GM21367 (cell line): Measurements from ENCODE around the gene OR2F1.

Experiments used
- ATAC-seq: cut with Tn5 transposase; IDR thresholded peaks from one replicate; pipeline ENCODE4 v1.9.1; 2021; ENCODE audit not compliant: unreplicated experiment

OR2F1 gene, protein sequence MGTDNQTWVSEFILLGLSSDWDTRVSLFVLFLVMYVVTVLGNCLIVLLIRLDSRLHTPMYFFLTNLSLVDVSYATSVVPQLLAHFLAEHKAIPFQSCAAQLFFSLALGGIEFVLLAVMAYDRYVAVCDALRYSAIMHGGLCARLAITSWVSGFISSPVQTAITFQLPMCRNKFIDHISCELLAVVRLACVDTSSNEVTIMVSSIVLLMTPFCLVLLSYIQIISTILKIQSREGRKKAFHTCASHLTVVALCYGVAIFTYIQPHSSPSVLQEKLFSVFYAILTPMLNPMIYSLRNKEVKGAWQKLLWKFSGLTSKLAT

DNA sequence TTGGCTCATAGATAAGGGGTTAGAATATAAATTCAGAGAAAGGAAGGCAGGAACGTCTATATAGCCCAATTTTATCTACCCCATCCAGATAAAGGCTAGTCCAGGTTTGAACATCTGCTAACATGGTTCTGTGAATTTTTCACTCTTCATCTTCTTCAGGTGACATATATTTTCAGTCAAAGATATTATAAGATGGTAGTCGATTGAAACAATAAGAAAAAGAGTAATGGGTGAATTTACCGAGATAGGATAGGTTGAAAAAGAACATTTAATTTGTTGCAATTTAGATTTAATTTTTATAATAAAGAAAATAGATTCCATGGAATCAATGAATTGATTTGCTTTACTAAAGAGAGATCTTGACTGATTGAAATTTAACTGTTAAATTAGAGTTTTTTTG, at the start of gene OR2F1:
OR2F1 (plus strand) TSS at position 301 of the 400 bp plus-strand sequence. CDS start 5,127 bp downstream, outside the sequence.
- ATAC-seq, result no peak

DNA sequence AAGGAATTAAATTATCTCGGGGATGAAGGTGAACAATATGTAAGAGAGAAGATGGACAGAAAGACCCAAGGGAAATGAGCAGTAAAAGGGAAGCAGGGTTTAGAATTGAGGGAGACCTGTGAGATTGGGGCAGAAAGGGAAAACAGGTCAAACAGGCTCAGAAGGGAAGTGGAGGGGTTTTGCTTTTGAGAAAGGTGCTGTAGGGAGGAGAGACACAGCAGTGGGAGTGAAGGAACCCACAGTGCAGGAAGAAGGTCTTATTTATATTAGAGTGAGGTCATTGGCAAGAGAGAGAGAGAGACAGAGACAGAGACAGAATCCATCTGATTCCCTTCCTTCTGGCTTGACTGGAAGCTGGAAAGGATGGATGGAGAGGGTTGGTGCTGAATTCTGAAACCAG, 49.1 kb upstream of the OR2F1 start:
- no peak for ATAC-seq

DNA sequence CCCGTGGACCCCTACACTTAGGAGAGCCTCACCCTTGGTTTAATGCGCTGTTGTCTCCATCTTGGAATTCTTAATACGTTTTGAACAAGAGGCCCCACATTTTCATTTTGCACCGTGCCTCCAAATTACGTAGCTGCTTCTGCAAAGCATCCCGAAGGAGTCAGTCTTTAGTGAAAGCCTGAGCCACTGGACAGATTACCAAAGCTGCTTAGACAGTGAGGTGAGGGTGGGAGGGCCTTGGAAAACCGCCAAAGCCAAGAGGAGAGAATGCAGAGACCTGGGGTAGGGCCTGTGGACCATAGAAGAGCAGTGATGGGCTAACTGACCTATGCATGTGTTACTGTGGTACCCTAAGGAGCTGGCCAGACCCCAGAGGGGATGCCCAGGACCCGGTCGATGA, 48.5 kb upstream of the OR2F1 start:
- ATAC-seq, result no peak

DNA sequence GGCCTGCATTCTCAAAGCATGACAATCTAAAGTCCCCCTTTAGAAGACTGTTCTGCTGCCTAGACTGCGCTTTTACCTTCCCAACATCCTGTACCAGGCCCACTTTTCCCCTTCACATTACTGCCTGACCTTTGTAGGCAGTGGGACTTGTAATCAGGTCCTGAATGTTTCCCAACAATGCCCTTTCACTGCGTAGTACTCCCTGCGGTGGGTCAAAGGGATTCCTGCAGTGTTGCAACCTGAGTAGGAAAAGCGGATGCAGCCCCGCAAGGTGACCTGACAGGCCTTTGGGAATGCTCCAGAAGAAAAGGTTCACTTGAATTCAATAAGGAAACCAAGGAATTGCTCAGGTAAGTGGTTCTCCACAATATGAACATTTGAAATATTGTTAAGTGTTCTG, 47.7 kb upstream of the OR2F1 start:
- ATAC-seq, result no peak

DNA sequence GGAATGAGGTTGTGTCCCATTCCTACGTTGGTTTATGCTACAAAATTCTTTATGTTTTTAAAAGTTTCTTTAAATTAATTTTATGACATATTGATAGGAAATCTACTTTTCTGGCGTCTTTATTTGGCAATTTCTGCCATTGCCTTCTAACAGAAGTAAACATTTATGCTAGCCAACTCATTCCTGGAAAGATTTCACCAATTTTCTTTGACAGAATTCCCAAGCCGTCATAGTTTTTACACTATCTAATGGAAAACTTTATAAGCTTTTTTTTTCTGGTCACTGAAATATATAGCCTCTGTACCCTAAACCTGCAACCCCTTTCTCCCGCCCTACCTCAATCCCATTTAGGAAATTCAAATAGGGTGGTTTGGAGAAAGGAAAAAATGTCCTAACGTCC, 46.5 kb upstream of the OR2F1 start:
- no peak for ATAC-seq

DNA sequence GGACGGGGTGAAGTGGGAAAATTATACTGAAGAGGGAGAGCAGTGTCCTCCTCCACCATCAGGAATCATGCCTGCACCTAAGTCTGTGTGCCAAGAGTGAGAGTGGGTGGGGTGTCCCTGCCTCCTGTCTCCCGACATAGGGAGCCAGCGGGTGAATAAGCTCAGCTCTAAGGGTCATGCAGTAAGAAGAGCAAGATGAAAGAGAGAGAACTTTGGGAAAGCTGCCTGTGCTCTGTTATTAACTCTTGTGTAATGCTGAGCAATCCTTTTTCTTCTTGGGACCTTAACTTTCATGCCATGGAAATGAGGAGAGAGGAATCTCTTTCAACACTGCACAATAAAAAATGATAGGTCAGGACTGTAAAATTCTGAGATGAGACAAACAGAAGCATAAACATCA, 44.8 kb upstream of the OR2F1 start:
- no peak for ATAC-seq

DNA sequence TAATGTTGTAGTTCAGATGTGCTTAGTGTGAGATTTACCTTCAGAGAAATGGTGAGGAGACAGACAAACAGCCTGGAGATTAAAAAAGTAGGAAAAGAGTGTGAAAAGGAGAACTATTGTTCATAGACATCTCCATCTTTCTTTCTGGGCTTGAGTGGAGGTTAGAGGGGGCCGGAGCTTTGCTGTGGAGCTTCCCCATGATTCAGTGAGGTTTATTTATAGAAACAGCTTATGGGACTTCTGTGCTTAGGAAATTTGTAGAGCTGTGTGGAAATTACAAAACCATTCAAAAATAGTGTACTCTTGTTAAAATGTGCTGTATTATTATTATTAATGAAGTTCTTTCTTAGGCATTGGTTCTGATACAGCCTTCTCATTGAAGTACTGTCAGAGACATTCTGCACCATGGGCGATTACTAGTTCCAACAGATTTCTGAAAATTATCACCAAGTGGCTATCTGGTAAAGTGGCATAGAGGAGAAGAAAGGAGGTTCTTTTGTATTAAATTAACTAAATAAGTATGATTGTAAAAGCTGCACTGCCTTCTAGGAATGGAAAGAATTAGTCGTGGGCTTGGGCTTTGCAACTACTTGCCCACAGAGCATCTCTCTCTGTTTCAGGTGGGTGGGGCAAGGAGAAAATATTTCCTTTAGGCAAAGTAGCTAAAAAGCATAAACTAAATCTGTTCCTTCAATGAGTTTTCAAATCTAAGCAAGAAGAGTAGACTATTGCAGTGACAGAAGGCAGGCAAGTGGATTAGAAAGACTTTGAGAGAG, 44.0 kb upstream of the OR2F1 start:
- ATAC-seq, result no peak

DNA sequence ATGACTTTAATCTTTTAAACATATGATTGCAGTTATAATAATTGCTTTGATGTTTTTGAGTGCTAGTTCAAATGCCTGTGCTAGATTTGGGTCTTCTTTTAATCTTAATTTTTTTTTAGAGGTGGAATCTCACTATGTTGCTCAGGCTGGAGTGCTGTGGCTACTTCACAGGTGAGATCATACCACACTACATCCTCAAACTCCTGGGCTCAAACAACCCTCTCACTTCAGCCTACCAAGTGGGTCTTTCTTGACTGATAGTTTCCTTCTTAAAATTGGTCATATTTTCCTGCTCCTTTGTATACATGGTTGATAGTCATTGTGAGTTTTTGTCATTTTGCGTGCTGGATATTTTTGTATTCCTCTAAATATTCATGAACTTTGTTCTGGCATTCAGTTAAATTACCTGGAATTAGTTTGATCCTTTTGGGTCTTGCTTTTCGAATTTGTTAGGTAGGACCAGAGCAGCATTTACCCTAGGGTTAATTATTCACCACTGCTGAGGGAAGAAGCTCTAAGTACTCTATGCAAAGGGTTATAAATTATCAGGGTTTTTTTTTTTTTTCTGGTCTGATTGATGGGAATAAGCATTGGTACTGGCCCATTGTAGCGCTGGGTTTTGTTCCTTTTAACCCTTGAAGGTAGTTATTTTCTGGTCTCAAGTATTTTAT, 40.6 kb upstream of the OR2F1 start:
- ATAC-seq, result no peak

DNA sequence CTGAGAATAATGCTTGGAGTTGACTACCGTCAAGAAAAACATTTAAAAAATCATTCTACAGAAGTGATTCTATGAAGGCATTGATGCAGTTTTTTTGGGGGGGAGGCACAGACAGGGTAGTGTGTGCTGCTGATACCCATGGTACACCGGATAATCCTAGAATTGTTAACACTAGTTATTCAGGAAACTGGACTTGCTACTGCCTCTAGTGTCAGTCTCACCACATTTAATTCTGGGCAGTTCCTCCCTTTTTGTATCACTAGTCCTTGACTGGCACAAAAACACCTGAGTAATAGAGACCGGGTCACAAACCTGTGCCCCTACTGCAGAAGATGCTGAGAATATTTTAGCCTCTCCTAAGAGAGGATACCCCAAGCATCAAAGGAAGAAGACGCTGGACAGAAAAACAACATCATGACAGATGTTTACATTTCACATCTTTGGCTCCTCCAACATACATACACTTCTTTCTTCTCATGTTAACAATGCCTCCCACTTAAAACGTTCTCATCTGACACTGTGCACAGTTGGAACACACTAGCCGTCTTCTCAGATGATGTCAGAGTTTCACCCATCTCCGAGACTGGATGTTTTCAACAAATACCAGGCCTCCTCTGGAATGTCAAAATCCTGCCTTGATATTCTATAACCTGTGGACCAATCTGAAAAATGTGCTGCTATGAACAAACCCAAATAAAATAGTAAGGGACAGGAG, 39.5 kb upstream of the OR2F1 start:
- no peak for ATAC-seq

DNA sequence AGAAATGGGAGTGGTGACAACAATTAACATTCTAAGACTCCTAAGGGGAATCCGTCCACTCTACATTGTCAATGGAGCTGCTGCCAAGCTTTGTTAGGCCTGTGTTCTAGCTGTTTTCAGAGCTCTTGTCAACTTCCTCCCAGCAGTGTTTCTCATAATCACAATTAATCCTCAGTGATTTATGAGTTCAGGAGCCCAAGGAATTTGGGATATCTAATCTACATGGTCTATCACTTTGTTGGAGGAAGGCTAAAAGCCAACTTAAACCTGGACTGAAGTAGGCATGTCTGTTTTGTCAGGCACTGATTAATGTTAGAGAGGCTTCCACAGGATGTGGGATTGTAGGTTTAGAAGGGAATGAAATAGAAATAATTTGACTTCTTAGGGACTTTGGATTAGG, 29.8 kb upstream of the OR2F1 start:
- ATAC-seq, result no peak

DNA sequence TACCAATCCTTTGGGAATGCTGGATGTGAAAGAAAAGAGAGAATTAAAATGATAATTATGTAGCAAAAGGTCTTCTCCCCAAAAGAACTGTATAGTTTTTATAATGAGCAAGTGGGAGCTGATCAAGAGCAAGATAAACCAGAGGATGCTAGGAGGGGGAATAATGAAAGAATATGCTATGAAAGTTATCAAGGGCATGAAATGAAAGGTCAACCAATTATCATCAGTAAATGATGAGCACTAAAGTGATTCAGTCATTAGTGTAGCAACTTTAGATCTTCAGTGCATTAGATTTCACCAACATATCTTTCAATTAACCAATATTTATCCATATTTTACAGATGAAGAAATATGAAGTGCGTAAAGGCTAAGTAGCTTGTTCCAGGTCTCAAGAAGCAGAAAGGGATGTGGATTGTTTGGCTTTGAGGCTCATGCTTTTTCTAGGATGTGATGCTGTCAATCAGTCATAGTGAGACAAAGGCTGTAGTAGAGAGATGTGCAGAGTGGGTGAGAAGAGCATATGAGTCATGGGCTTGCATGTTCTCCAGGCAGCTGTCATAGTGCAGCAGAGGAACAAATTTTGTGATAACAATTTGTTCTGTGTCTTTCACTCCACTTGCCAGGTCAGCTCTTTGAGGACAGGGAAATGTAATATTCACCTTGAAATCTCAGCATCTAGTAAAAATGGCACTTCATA, 25.3 kb upstream of the OR2F1 start:
- no peak for ATAC-seq

DNA sequence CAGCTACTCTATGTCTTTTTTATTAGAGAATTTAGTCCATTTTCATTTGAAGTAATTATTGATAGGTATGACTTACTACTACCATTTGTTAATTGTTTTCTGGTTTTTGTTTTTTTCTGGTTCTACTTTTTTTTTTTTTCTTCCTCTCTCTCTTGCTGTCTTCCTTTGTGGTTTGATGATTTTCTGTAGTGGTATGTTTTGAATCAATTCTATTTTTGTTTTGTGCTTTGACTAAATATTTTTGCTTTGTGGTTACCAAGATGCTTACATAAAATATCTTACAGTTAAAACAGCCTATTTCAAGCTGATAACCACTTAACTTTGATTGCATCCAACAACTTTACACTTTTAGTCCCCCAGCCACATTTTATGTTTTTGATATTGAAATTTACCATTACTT, 22.9 kb upstream of the OR2F1 start:
- ATAC-seq, result no peak

DNA sequence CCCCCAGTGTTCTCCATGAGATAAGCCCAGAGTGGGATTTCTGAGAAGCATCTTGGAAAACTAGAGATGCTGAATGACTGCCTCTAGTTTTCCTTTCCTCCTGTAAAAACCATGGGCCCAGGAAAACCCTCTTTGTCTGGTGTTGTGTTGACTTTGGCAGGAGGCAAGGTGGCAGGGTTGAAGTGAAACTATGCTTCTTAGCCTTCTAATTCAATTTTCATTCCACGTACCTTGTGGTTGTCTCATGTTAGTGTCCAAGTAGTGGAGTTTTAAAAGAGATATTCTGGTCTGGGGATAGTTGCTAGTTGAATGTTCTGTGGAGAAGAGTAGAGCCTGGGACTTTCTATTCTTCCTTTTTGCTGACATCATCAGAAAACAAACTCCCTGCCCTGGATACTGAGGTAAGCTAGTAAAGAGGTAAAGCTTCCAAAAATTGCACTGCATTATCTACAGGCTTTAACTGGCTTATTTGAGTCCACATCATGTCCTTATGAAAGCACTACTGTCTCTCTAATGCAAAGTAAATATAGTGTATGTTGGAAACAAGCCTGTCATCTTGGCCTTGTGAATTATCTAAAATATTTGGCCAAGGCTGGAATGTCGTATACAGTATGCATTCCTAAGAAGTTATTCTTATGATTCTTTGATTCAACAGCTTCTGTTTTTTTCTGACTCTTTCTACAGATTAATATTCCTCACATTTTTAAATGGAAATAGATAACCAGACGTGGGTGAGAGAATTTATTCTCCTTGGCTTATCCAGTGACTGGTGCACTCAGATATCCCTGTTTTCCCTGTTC, 19.9 kb upstream of the OR2F1 start, which contains the start of gene OR2F2:
OR2F2 (plus strand) TSS at position 708 of the 800 bp plus-strand sequence; CDS start at position 708, 0 bp downstream.
- ATAC-seq, result no peak

DNA sequence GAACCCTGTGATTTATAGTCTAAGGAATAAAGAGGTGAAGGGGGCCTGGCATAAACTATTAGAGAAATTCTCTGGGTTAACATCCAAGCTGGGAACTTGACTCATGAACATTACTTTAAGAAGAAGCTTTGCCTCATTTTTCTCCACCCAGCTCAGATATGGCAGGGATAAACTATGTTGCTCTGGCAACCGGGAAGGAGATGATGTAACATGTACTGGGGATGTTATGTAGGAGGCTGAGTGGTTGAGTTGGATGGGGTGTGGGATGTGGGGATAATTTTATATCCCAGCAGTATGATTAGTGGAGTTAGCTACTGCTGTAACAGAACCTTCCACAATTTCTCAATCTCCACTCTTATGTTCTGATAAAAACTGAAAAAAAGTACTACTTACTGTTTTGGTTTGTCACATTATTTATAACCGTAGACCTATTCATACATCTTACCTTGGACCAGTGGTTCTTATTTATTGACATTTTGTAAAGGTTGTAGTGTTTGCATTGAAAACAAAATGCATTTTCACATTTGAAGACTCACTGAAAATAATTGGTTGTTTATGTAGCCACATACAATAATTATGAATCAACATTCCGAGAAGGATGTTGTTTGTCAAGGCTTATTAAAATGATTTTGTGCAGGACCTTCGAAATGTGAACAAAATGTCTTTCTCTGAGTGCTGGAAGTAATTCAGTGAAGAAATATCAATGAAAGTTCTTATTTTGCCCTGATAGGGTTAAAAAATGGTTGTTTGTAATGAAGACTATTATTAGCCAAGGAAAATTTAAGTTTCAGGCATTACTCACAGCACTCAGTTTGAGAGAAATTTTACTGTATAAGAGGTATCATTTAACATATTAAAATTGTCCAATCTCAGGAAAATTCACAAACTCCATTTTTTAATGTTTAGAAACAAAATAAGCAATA, 18.3 kb upstream of the OR2F1 start:
- ATAC-seq, result no peak

DNA sequence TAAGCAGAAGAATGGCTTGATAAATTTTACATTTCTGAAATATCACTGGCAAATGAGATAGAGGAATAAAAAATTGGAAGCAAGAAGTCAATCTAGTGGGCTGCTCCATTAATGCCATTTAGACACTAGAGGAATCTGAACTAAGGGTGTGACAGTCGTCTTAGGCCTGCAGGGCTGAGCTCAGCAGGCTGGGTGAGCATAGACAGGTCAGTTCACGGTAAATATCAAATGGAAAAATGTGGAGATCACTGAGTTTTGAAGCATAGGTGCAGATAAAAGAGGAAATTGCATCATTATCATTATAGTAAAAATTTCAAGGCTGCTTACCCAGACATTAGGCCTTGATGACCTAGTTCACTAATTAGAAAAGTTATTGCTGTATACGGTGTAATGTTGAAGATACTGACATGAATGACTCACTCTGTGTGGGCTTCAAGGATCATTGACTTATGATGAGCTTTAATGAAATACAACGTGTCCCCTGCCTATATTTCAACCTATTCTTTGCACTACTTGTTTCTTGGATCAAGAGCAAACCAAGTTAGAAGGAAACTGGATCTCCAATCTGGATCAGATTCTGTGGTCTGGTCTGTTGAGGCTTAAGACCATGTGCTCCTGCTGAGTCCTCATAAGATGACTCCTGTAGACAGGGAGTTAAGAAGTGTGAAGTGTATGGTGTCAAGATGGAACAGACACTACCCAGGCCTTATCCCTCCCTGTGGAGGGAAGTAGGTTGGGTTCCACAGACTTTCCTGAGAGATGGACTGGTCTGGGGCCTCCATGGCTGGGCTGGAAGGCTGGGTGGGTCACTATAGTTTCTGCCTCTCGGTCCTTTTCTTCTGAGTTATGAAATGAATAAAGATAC, 16.0 kb upstream of the OR2F1 start:
- no peak for ATAC-seq

DNA sequence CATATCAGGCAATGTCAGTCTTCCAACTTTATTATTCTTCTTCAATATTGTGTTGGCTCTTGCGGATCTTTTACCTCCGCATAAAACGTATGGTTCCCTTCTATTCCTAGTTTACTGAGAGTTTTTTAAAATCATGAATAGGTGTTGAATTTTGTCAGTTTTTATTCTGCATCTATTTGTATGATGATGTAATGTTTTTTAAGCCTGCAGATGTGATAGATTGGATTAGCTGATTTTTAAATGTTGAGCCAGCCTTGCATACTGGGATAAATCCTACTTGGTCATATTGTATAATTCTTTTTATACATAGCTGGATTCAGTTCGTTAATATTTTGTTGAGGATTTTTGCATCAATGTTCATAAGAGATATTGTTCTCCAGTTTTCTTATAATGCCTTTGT, 9.2 kb upstream of the OR2F1 start:
- no peak for ATAC-seq

DNA sequence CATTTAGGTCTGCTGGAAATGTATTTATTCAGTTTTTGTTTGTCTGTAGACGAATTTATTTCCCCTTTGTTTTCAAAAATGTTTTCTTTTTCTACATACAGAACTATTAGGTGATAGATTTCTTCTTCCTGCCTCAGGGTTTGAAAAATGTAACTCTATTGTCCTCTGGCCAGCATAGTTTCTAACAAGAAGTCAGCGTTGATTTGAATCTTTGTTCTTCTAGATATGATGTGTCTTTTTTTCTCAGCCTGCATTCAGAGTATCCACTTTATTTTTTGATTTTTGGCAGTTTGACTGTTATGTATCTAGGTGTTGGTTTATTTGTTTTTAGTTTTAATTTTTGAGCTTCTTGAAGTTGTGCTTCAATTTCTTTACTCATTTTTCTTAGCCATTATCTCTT, 7.5 kb upstream of the OR2F1 start:
- ATAC-seq, result no peak

DNA sequence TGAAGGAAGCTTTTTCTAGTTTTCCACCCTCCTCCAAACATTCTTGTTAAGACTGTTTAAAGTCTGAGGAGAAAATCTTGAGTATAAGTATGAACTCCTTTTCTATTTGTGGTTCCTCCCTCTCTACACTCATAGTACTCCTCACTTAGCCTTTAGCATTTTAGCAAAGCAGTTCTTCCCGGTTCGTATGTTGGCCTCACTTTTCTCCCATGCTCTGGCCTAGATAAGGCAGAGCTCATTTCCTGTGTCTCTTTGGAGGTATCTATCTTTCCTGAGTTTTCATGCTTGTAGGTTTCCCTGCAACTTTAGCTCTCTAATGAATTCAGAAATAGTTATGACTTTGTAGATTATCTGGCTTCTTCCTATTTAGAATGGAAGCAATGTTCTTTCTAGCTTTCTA, 5.9 kb upstream of the OR2F1 start:
- no peak for ATAC-seq
